H9 (cell line): ENCODE measurements around the gene PADI6. TPM values are rescaled to one million over a fixed set of nuclear protein-coding genes. Genes with fewer than 3 reads are reported as not detected.

Experiments
- DNase-seq: peaks from one replicate; pipeline ENCODE4 v3.0.0-alpha.2; 2017
- H2AFZ ChIP-seq: one replicate; pipeline ENCODE4 v1.6.1; 2013; ENCODE audit warnings: mild to moderate bottlenecking, low read length, control low read depth, moderate library complexity
- H2AK5ac ChIP-seq: 2 replicates; pipeline ENCODE4 v1.6.1; 2013; ENCODE audit warnings: low read length, control low read depth, mixed read lengths; ENCODE audit not compliant: insufficient read length
- H2BK120ac ChIP-seq: one replicate; pipeline ENCODE4 v1.6.1; 2013; ENCODE audit warnings: low read depth, mild to moderate bottlenecking, low read length, control low read depth, inconsistent platforms; ENCODE audit not compliant: poor library complexity, severe bottlenecking
- H2BK12ac ChIP-seq: 2 replicates; pipeline ENCODE4 v1.6.1; 2013; ENCODE audit warnings: low read length, control low read depth, mixed read lengths, low read depth; ENCODE audit not compliant: insufficient read length
- H2BK15ac ChIP-seq: 2 replicates; pipeline ENCODE4 v1.6.1; 2013; ENCODE audit warnings: low read depth, low read length, control low read depth
- H2BK20ac ChIP-seq: one replicate; pipeline ENCODE4 v1.6.1; 2013; ENCODE audit warnings: low read depth, mild to moderate bottlenecking, low read length, control low read depth, inconsistent platforms; ENCODE audit not compliant: poor library complexity, severe bottlenecking
- H2BK5ac ChIP-seq: 2 replicates; pipeline ENCODE4 v1.6.1; 2013; ENCODE audit warnings: low read length, control low read depth, mixed read lengths; ENCODE audit not compliant: insufficient read length
- H3K14ac ChIP-seq: 2 replicates; pipeline ENCODE4 v1.6.1; 2013; ENCODE audit warnings: low read length, control low read depth; ENCODE audit not compliant: insufficient read depth
- H3K18ac ChIP-seq: 2 replicates; pipeline ENCODE4 v1.6.1; 2013; ENCODE audit warnings: low read depth, mild to moderate bottlenecking, mixed read lengths, low read length, control low read depth; ENCODE audit not compliant: insufficient read length
- H3K23ac ChIP-seq: 2 replicates; pipeline ENCODE4 v1.6.1; 2013; ENCODE audit warnings: low read length, control low read depth, mixed read lengths, low read depth; ENCODE audit not compliant: insufficient read length
- H3K23me2 ChIP-seq: 2 replicates; pipeline ENCODE4 v1.6.1; 2013; ENCODE audit warnings: low read depth, mild to moderate bottlenecking, mixed read lengths, low read length, control low read depth; ENCODE audit not compliant: insufficient read length, poor library complexity, severe bottlenecking
- H3K27ac ChIP-seq: 2 replicates; pipeline ENCODE4 v1.5.1; 2013; ENCODE audit warnings: low read length, control low read depth, mixed read lengths, low read depth; ENCODE audit not compliant: insufficient read length
- H3K27me3 ChIP-seq: 2 replicates; pipeline ENCODE4 v1.6.1; 2013; ENCODE audit warnings: low read length, control low read depth, inconsistent platforms; ENCODE audit not compliant: insufficient read depth
- H3K4ac ChIP-seq: 2 replicates; pipeline ENCODE4 v1.6.1; 2013; ENCODE audit warnings: low read depth, mild to moderate bottlenecking, control low read depth, inconsistent platforms, low read length, moderate library complexity
- H3K4me1 ChIP-seq: 2 replicates; pipeline ENCODE4 v1.6.1; 2013; ENCODE audit warnings: low read length, control low read depth, inconsistent platforms; ENCODE audit not compliant: insufficient read depth
- H3K4me2 ChIP-seq: 2 replicates; pipeline ENCODE4 v1.6.1; 2013; ENCODE audit warnings: low read length, control low read depth, mixed read lengths; ENCODE audit not compliant: insufficient read length, insufficient read depth
- H3K56ac ChIP-seq: 2 replicates; pipeline ENCODE4 v1.6.1; 2013; ENCODE audit warnings: low read depth, mild to moderate bottlenecking, mixed read lengths, low read length, control low read depth; ENCODE audit not compliant: insufficient read length
- H3K79me1 ChIP-seq: 2 replicates; pipeline ENCODE4 v1.6.1; 2013; ENCODE audit warnings: low read depth, mild to moderate bottlenecking, moderate library complexity, low read length, control low read depth, inconsistent platforms; ENCODE audit not compliant: insufficient read depth, poor library complexity, severe bottlenecking
- H3K79me2 ChIP-seq: 2 replicates; pipeline ENCODE4 v1.6.1; 2013; ENCODE audit warnings: low read length, control low read depth, inconsistent platforms; ENCODE audit not compliant: insufficient read depth
- H3K9ac ChIP-seq: 2 replicates; pipeline ENCODE4 v1.6.1; 2013; ENCODE audit warnings: low read length, control low read depth, mixed read lengths; ENCODE audit not compliant: insufficient read length; ENCODE audit errors: extremely low read depth
- H3K9me3 ChIP-seq: one replicate; pipeline ENCODE4 v1.6.1; 2013; ENCODE audit warnings: low read depth, low read length, inconsistent platforms; ENCODE audit not compliant: control insufficient read depth
- H3T11ph ChIP-seq: one replicate; pipeline ENCODE4 v1.6.1; 2013; ENCODE audit warnings: mild to moderate bottlenecking, low read length, control low read depth, inconsistent platforms
- H4K20me1 ChIP-seq: one replicate; pipeline ENCODE4 v1.6.1; 2013; ENCODE audit not compliant: control insufficient read depth, insufficient read length, insufficient read depth
- H4K5ac ChIP-seq: 2 replicates; pipeline ENCODE4 v1.6.1; 2013; ENCODE audit warnings: low read depth, mild to moderate bottlenecking, mixed read lengths, low read length, control low read depth; ENCODE audit not compliant: insufficient read length
- H4K8ac ChIP-seq: replicated peaks from 2 replicates; pipeline ENCODE4 v1.6.1; 2013; ENCODE audit warnings: low read length, control low read depth, mixed read lengths, low read depth; ENCODE audit not compliant: insufficient read length
- H4K91ac ChIP-seq: 2 replicates; pipeline ENCODE4 v1.6.1; 2013; ENCODE audit warnings: low read depth, mild to moderate bottlenecking, moderate library complexity, mixed read lengths, low read length, control low read depth; ENCODE audit not compliant: insufficient read length
- H3K27ac Mint-ChIP-seq, 3 experiments: 2 replicates in 2 of 3; 3 replicates in 1 of 3; pipeline ENCODE4 v1.8.0; 2020 to 2021; ENCODE audit warnings: mixed read lengths in 3 of 3, mild to moderate bottlenecking in 1 of 3, moderate library complexity in 1 of 3
- H3K27me3 Mint-ChIP-seq: 2 replicates; pipeline ENCODE4 v1.8.0; 2021; ENCODE audit warnings: low read depth, mild to moderate bottlenecking, moderate library complexity, mixed read lengths
- H3K36me3 Mint-ChIP-seq, 3 experiments: 2 replicates in 2 of 3; 3 replicates in 1 of 3; pipeline ENCODE4 v1.8.0; 2020 to 2021; ENCODE audit warnings: low read depth in 3 of 3, mixed read lengths in 3 of 3; ENCODE audit not compliant: insufficient read depth in 1 of 3
- H3K4me1 Mint-ChIP-seq, 2 experiments: 2 replicates each; pipeline ENCODE4 v1.8.0; 2020; ENCODE audit warnings: mixed read lengths in 2 of 2
- H3K4me3 Mint-ChIP-seq, 2 experiments: 2 replicates in 1 of 2; 3 replicates in 1 of 2; pipeline ENCODE4 v1.8.0; 2020 to 2021; ENCODE audit warnings: mild to moderate bottlenecking in 2 of 2, mixed read lengths in 2 of 2, moderate library complexity in 1 of 2
- H3K9me3 Mint-ChIP-seq, 2 experiments: 2 replicates in 1 of 2; 3 replicates in 1 of 2; pipeline ENCODE4 v1.8.0; 2020; ENCODE audit warnings: mild to moderate bottlenecking in 2 of 2, mixed read lengths in 2 of 2, moderate library complexity in 1 of 2
- WGBS: extraction: QIAGEN DNeasy Blood & Tissue Kit; methylation state at CpG from one replicate; pipeline ENCODE4 v1.1.7; 2013; ENCODE audit warnings: missing lambda C conversion rate, low lambda C conversion rate, mixed read lengths; ENCODE audit not compliant: insufficient read length; ENCODE audit errors: extremely low coverage; 5-methylcytosine and 5-hydroxymethylcytosine counted together
- total RNA-seq: library from RNA; stranded (reverse); gene quantifications from 2 replicates; pipeline ENCODE4 v1.2.1, GENCODE V29; 2021
- TF ChIP-seq, protein P1 (sequence below): fragments of 200-600 bp; sonication (generic); conservative IDR thresholded peaks from 3 replicates; pipeline ENCODE4 v1.8.0; 2021; ENCODE audit warnings: antibody characterized with exemption, mild to moderate bottlenecking

PADI6 gene
- total RNA-seq, 1 experiment from 2014 or later = not detected

DNA sequence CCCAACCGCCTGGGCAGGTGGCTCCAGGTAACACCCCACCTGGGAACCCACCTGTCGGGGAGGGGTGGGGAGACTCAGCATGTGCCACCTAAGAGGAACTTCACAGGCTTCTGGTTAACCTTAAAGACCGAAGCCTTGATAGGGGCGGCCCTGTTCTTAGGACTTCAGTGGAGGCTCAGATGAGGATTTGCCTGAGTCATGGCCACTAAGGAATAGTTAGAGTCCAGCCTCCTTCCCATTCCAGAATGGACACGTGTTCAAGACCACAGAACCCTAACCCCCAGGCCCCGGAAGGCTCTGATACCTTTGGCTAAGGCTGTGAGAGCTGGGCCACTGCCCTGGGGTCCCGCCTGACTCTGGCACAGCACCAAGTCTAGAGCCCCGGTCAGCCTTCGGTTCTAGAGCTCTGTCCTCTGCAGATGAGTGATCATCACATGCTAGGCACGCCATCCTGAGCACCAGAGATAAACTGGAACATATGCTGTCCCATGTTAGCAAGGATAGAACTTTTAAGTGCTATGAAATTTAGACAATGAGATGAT lies 20.3 kb downstream of the PADI6 start:
- no peak overlapping the region for H4K5ac ChIP-seq
- H4K8ac ChIP-seq = no peak overlapping the region
- Mint-ChIP-seq H3K27me3 (peaks cover 12% of the 10 kb centered on the region), H3K4me3 (no peak overlapping the region), H3K4me1 (no peaks in the 10 kb centered on the region), H3K36me3 (no peaks in the 10 kb centered on the region), H3K9me3 (no peaks in the 10 kb centered on the region), H3K27ac (no peak overlapping the region)
- H3K27ac ChIP-seq = no peak overlapping the region
- no peak overlapping the region for H3K56ac ChIP-seq
- no peak overlapping the region for H3K18ac ChIP-seq
- H3K23me2 ChIP-seq = no peaks in the 10 kb centered on the region
- H3K4me1 ChIP-seq = no peaks in the 10 kb centered on the region
- no peak overlapping the region for H2BK5ac ChIP-seq
- TF ChIP-seq, protein P1, sequence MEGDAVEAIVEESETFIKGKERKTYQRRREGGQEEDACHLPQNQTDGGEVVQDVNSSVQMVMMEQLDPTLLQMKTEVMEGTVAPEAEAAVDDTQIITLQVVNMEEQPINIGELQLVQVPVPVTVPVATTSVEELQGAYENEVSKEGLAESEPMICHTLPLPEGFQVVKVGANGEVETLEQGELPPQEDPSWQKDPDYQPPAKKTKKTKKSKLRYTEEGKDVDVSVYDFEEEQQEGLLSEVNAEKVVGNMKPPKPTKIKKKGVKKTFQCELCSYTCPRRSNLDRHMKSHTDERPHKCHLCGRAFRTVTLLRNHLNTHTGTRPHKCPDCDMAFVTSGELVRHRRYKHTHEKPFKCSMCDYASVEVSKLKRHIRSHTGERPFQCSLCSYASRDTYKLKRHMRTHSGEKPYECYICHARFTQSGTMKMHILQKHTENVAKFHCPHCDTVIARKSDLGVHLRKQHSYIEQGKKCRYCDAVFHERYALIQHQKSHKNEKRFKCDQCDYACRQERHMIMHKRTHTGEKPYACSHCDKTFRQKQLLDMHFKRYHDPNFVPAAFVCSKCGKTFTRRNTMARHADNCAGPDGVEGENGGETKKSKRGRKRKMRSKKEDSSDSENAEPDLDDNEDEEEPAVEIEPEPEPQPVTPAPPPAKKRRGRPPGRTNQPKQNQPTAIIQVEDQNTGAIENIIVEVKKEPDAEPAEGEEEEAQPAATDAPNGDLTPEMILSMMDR = no peak
- no peak overlapping the region for H3K4me2 ChIP-seq
- no peak overlapping the region for H2AK5ac ChIP-seq
- H3T11ph ChIP-seq = no peak overlapping the region
- WGBS = no CpG with 5 or more reads among the region's 10 CpGs
- no peak for DNase-seq
- no peak overlapping the region for H2BK15ac ChIP-seq
- no peaks in the 10 kb centered on the region for H3K9me3 ChIP-seq
- H2BK12ac ChIP-seq = no peak overlapping the region
- no peak overlapping the region for H3K14ac ChIP-seq
- H3K4ac ChIP-seq = no peak overlapping the region
- no peaks in the 10 kb centered on the region for H3K79me2 ChIP-seq
- no peak overlapping the region for H2AFZ ChIP-seq
- H3K23ac ChIP-seq = no peak overlapping the region
- no peak overlapping the region for H2BK20ac ChIP-seq
- no peaks in the 10 kb centered on the region for H3K79me1 ChIP-seq
- H3K9ac ChIP-seq = no peak overlapping the region
- no peak overlapping the region for H4K91ac ChIP-seq
- H4K20me1 ChIP-seq = no peaks in the 10 kb centered on the region
- no peaks in the 10 kb centered on the region; the same call in 1 of the 2 replicates for H3K27me3 ChIP-seq
- H2BK120ac ChIP-seq = no peak overlapping the region
